Keratinocyte (primary cell): ENCODE measurements around the gene ASAP3. TPM values are rescaled to one million over a fixed set of nuclear protein-coding genes. Genes with fewer than 3 reads are reported as not detected.

Experiments used
- DNase-seq: peaks from one replicate; pipeline ENCODE4 v3.0.0-alpha.2; 2011; ENCODE audit warnings: low read depth, missing footprints, low spot score
- FAIRE-seq: peaks from 2 replicates; lab custom pipeline; 2011; peaks lifted over from hg19 to GRCh38; lab: Jason Lieb, UNC
- H2AFZ ChIP-seq: 2 replicates; pipeline ENCODE4 v1.6.0; 2012; ENCODE audit warnings: low read length, control low read depth, inconsistent platforms; ENCODE audit not compliant: control insufficient read depth
- H3K27ac ChIP-seq: 2 replicates; pipeline ENCODE4 v1.5.1; 2011; ENCODE audit warnings: low read length; ENCODE audit not compliant: control insufficient read depth, insufficient read depth
- H3K27me3 ChIP-seq: 3 replicates; pipeline ENCODE4 v1.6.0; 2011; ENCODE audit warnings: low read length; ENCODE audit not compliant: control insufficient read depth, insufficient read depth; ENCODE audit errors: extremely low read depth
- H3K36me3 ChIP-seq, 2 experiments: 2 replicates in 1 of 2; 3 replicates in 1 of 2; pipeline ENCODE4 v1.5.1; 2011; ENCODE audit warnings: low read length in 2 of 2, mild to moderate bottlenecking in 1 of 2; ENCODE audit not compliant: control insufficient read depth in 2 of 2, insufficient read depth in 2 of 2; ENCODE audit errors: extremely low read depth in 1 of 2
- H3K4me1 ChIP-seq: 3 replicates; pipeline ENCODE4 v1.5.1; 2011; ENCODE audit warnings: low read length; ENCODE audit not compliant: control insufficient read depth, insufficient read depth; ENCODE audit errors: extremely low read depth
- H3K4me2 ChIP-seq: 3 replicates; pipeline ENCODE4 v1.6.0; 2011; ENCODE audit warnings: low read depth, low read length; ENCODE audit not compliant: control insufficient read depth, insufficient read depth; ENCODE audit errors: extremely low read depth
- H3K4me3 ChIP-seq, 3 experiments: fragments of 200-600 bp in 1 of 3; sonication (generic) in 1 of 3; 2 replicates in 2 of 3; 3 replicates in 1 of 3; pipeline ENCODE4 v1.5.1; 2011 to 2016; ENCODE audit warnings: low read length in 3 of 3, mild to moderate bottlenecking in 3 of 3, control low read depth in 2 of 3, inconsistent platforms in 1 of 3, low read depth in 1 of 3, mixed read lengths in 1 of 3, mixed run types in 1 of 3, moderate library complexity in 1 of 3; ENCODE audit not compliant: control insufficient read depth in 2 of 3, insufficient read depth in 2 of 3; ENCODE audit errors: extremely low read depth in 1 of 3
- H3K79me2 ChIP-seq: 2 replicates; pipeline ENCODE4 v1.6.0; 2012; ENCODE audit warnings: low read length; ENCODE audit not compliant: control insufficient read depth, insufficient read depth
- H3K9ac ChIP-seq: 3 replicates; pipeline ENCODE4 v1.6.0; 2011; ENCODE audit warnings: low read length; ENCODE audit not compliant: control insufficient read depth, insufficient read depth; ENCODE audit errors: extremely low read depth
- H3K9me1 ChIP-seq: 3 replicates; pipeline ENCODE4 v1.6.0; 2011; ENCODE audit warnings: low read length; ENCODE audit not compliant: control insufficient read depth, insufficient read depth; ENCODE audit errors: extremely low read depth
- H3K9me3 ChIP-seq: 2 replicates; pipeline ENCODE4 v1.5.1; 2012; ENCODE audit warnings: low read depth, low read length; ENCODE audit not compliant: control insufficient read depth
- H4K20me1 ChIP-seq: 3 replicates; pipeline ENCODE4 v1.6.0; 2011; ENCODE audit warnings: low read length; ENCODE audit not compliant: control insufficient read depth, insufficient read depth; ENCODE audit errors: extremely low read depth
- EZH2 ChIP-seq: IDR thresholded peaks from one replicate; pipeline ENCODE4 v1.6.1; 2012; ENCODE audit warnings: inconsistent platforms, mild to moderate bottlenecking, low read length, moderate library complexity
- dilution Hi-C: fragments of 300-500 bp; cut with MboI; formaldehyde crosslinking; loops from one replicate; pipeline ENCODE4 v1.7.0; 2020; ENCODE audit warnings: low sequenced_read_pairs; ENCODE audit not compliant: extremely low pct_ligation_motif_present
- polyA plus RNA-seq, 5 experiments: library from polyadenylated mRNA; depleted of rRNA in 3 of 5; stranded (reverse) in 3 of 5; stranded (forward) in 1 of 5; unstranded in 1 of 5; fragments of >200 nt; gene quantifications; 1 replicate in 1 of 5; 2 replicates in 3 of 5; 3 replicates in 1 of 5; pipeline versions ENCODE4 v1.2.1 to v1.2.3, GENCODE V29; 2011 to 2012; ENCODE audit warnings: missing spikeins in 2 of 5, low read depth in 1 of 5, low replicate concordance in 1 of 5
- TF ChIP-seq, protein P1 (sequence below), 3 experiments: IDR thresholded peaks in 1 of 3; conservative IDR thresholded peaks in 1 of 3; optimal IDR thresholded peaks in 1 of 3; 2 replicates in 2 of 3; 3 replicates in 1 of 3; pipeline versions ENCODE3 to v1.5.1; 2011; ENCODE audit warnings: low read length in 3 of 3, mild to moderate bottlenecking in 3 of 3, moderate library complexity in 2 of 3, control low read depth in 1 of 3, inconsistent platforms in 1 of 3; ENCODE audit not compliant: insufficient read depth in 2 of 3; ENCODE audit errors: extremely low read depth in 1 of 3

The ASAP3 gene
- polyA plus RNA-seq, 1 donor (not counting 4 experiments of a cell fraction or from before 2014, with no cell fraction given), result 11.4 TPM

DNA sequence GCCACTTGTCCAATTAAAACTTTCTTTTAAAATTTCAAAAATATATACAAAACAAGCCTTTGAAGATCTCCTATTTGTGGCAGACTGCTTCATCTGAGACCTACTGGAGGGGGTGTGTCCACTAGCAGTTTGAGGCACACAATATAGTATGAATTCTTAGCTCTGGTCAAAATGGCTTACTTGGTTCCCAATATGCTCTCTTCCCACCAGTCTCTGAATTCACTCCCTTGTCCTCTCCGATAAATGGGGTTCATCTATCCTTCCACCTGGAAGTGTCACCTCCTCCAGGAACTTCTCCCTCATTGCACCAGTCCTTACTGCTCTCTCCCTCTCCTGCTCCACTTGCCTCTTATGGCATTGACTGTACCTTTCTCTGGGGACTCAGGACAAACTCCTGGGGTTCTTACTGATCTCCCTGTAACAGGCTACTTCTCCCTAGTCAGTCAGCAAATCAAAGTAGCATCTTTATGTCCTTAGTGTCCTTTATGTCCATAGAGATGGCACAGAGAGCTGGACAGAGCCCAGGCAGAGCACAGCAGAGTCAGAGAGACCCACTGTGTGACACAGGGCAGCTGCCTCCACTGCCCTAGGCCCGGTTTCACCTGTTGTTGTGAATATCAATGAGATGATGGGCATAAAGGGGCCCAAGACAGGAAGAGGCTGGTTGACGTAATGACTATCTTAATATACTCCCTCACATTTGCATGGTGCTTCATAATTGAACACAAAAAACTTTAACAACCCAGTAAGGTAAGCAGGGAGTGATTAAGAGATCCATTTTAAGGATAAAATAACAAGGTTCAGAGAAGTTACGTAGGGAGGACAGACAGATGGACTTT lies 3.6 kb downstream of the ASAP3 start:
- H2AFZ ChIP-seq, result no peak overlapping the region
- H3K9me1 ChIP-seq, result no peaks in the 10 kb centered on the region
- no peaks in the 10 kb centered on the region for H3K9me3 ChIP-seq
- H3K4me1 ChIP-seq, result peaks cover 12% of the 10 kb centered on the region
- H4K20me1 ChIP-seq, result no peaks in the 10 kb centered on the region
- no peaks in the 10 kb centered on the region for H3K36me3 ChIP-seq
- FAIRE-seq, result no peak
- no peak overlapping the region for H3K4me2 ChIP-seq
- H3K4me3 ChIP-seq, result no peak overlapping the region
- no peak overlapping the region for H3K27ac ChIP-seq
- no peaks in the 10 kb centered on the region for H3K79me2 ChIP-seq
- no peak for TF ChIP-seq EZH2
- TF ChIP-seq, protein P1, sequence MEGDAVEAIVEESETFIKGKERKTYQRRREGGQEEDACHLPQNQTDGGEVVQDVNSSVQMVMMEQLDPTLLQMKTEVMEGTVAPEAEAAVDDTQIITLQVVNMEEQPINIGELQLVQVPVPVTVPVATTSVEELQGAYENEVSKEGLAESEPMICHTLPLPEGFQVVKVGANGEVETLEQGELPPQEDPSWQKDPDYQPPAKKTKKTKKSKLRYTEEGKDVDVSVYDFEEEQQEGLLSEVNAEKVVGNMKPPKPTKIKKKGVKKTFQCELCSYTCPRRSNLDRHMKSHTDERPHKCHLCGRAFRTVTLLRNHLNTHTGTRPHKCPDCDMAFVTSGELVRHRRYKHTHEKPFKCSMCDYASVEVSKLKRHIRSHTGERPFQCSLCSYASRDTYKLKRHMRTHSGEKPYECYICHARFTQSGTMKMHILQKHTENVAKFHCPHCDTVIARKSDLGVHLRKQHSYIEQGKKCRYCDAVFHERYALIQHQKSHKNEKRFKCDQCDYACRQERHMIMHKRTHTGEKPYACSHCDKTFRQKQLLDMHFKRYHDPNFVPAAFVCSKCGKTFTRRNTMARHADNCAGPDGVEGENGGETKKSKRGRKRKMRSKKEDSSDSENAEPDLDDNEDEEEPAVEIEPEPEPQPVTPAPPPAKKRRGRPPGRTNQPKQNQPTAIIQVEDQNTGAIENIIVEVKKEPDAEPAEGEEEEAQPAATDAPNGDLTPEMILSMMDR (optimal IDR thresholded peaks at IDR 0.05 in 1 of 3, IDR thresholded peaks at IDR 0.05 in 1 of 3, conservative IDR thresholded peaks at IDR 0.05 in 1 of 3; ENCODE audit: extremely low read depth in 1 of 3, insufficient read depth in 2 of 3, low read length in 3 of 3), result no peak
- H3K27me3 ChIP-seq, result no peaks in the 10 kb centered on the region
- DNase-seq, result no peak
- no peak overlapping the region for H3K9ac ChIP-seq
- dilution Hi-C loops, result no loop called here

DNA sequence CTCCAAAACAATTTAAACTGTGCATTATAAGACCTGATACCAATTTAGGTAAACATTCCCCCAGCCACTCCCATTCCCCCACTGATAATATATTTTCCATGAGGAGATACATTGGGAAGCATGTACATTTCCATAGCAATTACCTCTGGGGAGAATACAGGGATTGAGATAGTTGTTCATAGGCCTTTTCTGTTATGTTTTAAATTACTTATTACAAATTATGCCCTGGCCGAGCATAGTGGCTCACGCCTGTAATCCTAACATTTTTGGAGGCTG lies 4.4 kb downstream of the ASAP3 start:
- H3K4me2 ChIP-seq, result no peak overlapping the region
- H3K27me3 ChIP-seq, result no peaks in the 10 kb centered on the region
- no peaks in the 10 kb centered on the region for H3K9me3 ChIP-seq
- H3K9ac ChIP-seq, result no peak overlapping the region
- no peaks in the 10 kb centered on the region for H4K20me1 ChIP-seq
- FAIRE-seq (no peak), DNase-seq (no peak)
- H3K27ac ChIP-seq, result no peak overlapping the region
- no peak for TF ChIP-seq EZH2
- TF ChIP-seq, protein P1 (optimal IDR thresholded peaks at IDR 0.05 in 1 of 3, IDR thresholded peaks at IDR 0.05 in 1 of 3, conservative IDR thresholded peaks at IDR 0.05 in 1 of 3; ENCODE audit: extremely low read depth in 1 of 3, insufficient read depth in 2 of 3, low read length in 3 of 3), result no peak
- H3K36me3 ChIP-seq, result no peaks in the 10 kb centered on the region
- H3K79me2 ChIP-seq, result no peaks in the 10 kb centered on the region
- H2AFZ ChIP-seq, result no peak overlapping the region
- no peak overlapping the region for H3K4me3 ChIP-seq
- no peaks in the 10 kb centered on the region for H3K9me1 ChIP-seq
- dilution Hi-C loops, result no loop called here
- peaks cover 19% of the 10 kb centered on the region for H3K4me1 ChIP-seq
